GM23248 (cell line): ENCODE measurements around the gene CPNE4. TPM values are rescaled to one million over a fixed set of nuclear protein-coding genes. Genes with fewer than 3 reads are reported as not detected.

ENCODE experiments used
- DNase-seq: peaks from one replicate; pipeline ENCODE4 v3.0.0-alpha.2; 2015
- H2AFZ ChIP-seq: fragments of 200-600 bp; sonication (generic); 2 replicates; pipeline ENCODE4 v1.6.1; 2016; ENCODE audit warnings: antibody characterized with exemption
- H3F3A ChIP-seq: fragments of 200-600 bp; sonication (generic); 2 replicates; pipeline ENCODE4 v1.6.1; 2016; ENCODE audit warnings: mild to moderate bottlenecking, antibody characterized with exemption, mixed run types; ENCODE audit not compliant: insufficient read depth
- H3K27ac ChIP-seq: fragments of 200-600 bp; sonication (generic); 2 replicates; pipeline ENCODE4 v1.5.1; 2016; ENCODE audit warnings: mild to moderate bottlenecking
- H3K27me3 ChIP-seq: fragments of 200-600 bp; sonication (generic); replicated peaks from 2 replicates; pipeline ENCODE4 v1.6.1; 2016; ENCODE audit warnings: mild to moderate bottlenecking; ENCODE audit not compliant: insufficient read depth
- H3K36me3 ChIP-seq: fragments of 200-600 bp; sonication (generic); 2 replicates; pipeline ENCODE4 v1.6.1; 2016; ENCODE audit warnings: low read depth, mild to moderate bottlenecking
- H3K4me1 ChIP-seq: fragments of 200-600 bp; sonication (generic); 2 replicates; pipeline ENCODE4 v1.6.1; 2016; ENCODE audit warnings: mild to moderate bottlenecking; ENCODE audit not compliant: insufficient read depth
- H3K4me2 ChIP-seq: fragments of 200-600 bp; sonication (generic); one replicate; pipeline ENCODE4 v1.6.1; 2016; ENCODE audit warnings: mild to moderate bottlenecking; ENCODE audit not compliant: unreplicated experiment
- H3K4me3 ChIP-seq: fragments of 200-600 bp; sonication (generic); 2 replicates; pipeline ENCODE4 v1.5.1; 2016; ENCODE audit warnings: mild to moderate bottlenecking
- H3K79me2 ChIP-seq: fragments of 200-600 bp; sonication (generic); 2 replicates; pipeline ENCODE4 v1.6.1; 2016; ENCODE audit warnings: mild to moderate bottlenecking; ENCODE audit not compliant: insufficient read depth
- H3K9ac ChIP-seq: fragments of 200-600 bp; sonication (generic); 2 replicates; pipeline ENCODE4 v1.6.1; 2016; ENCODE audit warnings: mild to moderate bottlenecking
- H3K9me2 ChIP-seq: fragments of 200-600 bp; sonication (generic); 2 replicates; pipeline ENCODE4 v1.6.1; 2016; ENCODE audit warnings: mixed run types, mild to moderate bottlenecking, moderate library complexity; ENCODE audit not compliant: insufficient read depth
- H3K9me3 ChIP-seq: fragments of 200-600 bp; sonication (generic); one replicate; pipeline ENCODE4 v1.6.1; 2017; ENCODE audit warnings: low read depth
- H4K20me1 ChIP-seq: fragments of 200-600 bp; sonication (generic); 2 replicates; pipeline ENCODE4 v1.6.0; 2016; ENCODE audit not compliant: insufficient read depth
- EZH2 ChIP-seq: fragments of 200-600 bp; sonication (generic); IDR thresholded peaks from 2 replicates; pipeline ENCODE4 v1.6.1; 2018; ENCODE audit warnings: antibody characterized with exemption, mild to moderate bottlenecking; ENCODE audit not compliant: insufficient read depth, poor library complexity, severe bottlenecking
- EZH2phosphoT487 ChIP-seq: fragments of 200-600 bp; sonication (generic); IDR thresholded peaks from 2 replicates; pipeline ENCODE4 v1.6.1; 2018; ENCODE audit warnings: antibody characterized with exemption, moderate library complexity, mild to moderate bottlenecking, low read depth; ENCODE audit not compliant: insufficient read depth
- WGBS, 2 experiments: methylation state at CpG; one replicate each; pipeline ENCODE4 v1.1.6; 2015 to 2017; ENCODE audit warnings: low lambda C conversion rate in 2 of 2, low coverage in 1 of 2; ENCODE audit errors: missing lambda C conversion rate in 2 of 2; 5-methylcytosine and 5-hydroxymethylcytosine counted together
- in situ Hi-C: fragments of 300-500 bp; cut with MboI; formaldehyde crosslinking; loops from 2 replicates; pipeline ENCODE4 v1.15.0; 2020
- polyA plus RNA-seq: library from polyadenylated mRNA; unstranded; fragments of >200 nt; fragmentation: Nextera tagmentation; extraction: Ambion mirVana; gene quantifications from 2 replicates; pipeline ENCODE4 v1.2.1, GENCODE V29; 2016
- total RNA-seq: library from RNA; depleted of rRNA; stranded (reverse); fragments of >200 nt; shearing (Covaris generic); gene quantifications from 2 replicates; pipeline ENCODE4 v1.2.3, GENCODE V29; 2014

CPNE4 gene
- total and polyA plus RNA-seq, 2 experiments from 2014 or later, result 0.11 to 0.44 TPM

GRCh38 chr3:131960324-131960723 is 74.5 kb downstream of the CPNE4 start:
- H3K36me3 ChIP-seq, result no peaks in the 10 kb centered on the region

DNA sequence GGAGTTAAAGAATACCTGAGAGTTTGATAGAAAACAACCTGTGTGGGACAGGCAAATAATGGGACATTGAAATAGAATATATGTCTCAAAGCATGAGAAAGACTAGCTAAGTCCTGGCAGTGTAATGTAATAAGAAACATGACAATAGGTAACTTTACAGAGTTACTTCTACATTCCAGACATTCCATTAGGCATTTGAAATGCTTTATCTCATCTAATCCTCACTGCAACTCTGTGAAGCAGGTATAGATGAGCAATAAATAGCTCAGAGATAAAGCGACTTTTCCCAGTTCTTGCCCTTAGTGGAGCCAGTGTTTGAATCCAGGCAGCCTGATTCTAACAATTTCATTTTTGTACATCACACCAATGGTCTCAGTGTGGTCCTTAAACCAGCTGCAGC is 76.8 kb downstream of the CPNE4 start:
- no peaks in the 10 kb centered on the region for H3K27me3 ChIP-seq
- peaks cover 11% of the 10 kb centered on the region for H3K4me1 ChIP-seq
- H2AFZ ChIP-seq, result peak overlapping the region; percentile 25; the same call in 1 of the 2 replicates
- H3K9me2 ChIP-seq, result no peaks in the 10 kb centered on the region
- no peaks in the 10 kb centered on the region for H3K9me3 ChIP-seq
- no peak overlapping the region for H3K4me2 ChIP-seq
- no peak overlapping the region for H3K27ac ChIP-seq
- in situ Hi-C loops, result no loop called here
- no peaks in the 10 kb centered on the region for H3K36me3 ChIP-seq
- H3K79me2 ChIP-seq, result no peaks in the 10 kb centered on the region
- H4K20me1 ChIP-seq, result no peaks in the 10 kb centered on the region
- DNase-seq, result no peak
- no peak overlapping the region for H3K4me3 ChIP-seq
- no peak overlapping the region for H3K9ac ChIP-seq
- 50 to 76% methylated on average over 1 of the region's 1 CpG for WGBS, 2 experiments
- no peaks in the 10 kb centered on the region for H3F3A ChIP-seq
- TF ChIP-seq EZH2phosphoT487 (no peak), EZH2 (no peak)

More at GRCh38 chr3:131960324-131960723, 74.5 kb downstream of the CPNE4 start:
- in situ Hi-C loops, result no loop called here
- Histone ChIP-seq H3K9me3 (no peaks in the 10 kb centered on the region), H3K79me2 (no peaks in the 10 kb centered on the region), H3K9me2 (no peaks in the 10 kb centered on the region), H2AFZ (no peak overlapping the region), H3K4me2 (no peak overlapping the region), H3K9ac (no peak overlapping the region), H3K4me3 (no peak overlapping the region), H4K20me1 (no peaks in the 10 kb centered on the region), H3K27ac (no peak overlapping the region), H3K27me3 (no peaks in the 10 kb centered on the region), H3F3A (no peaks in the 10 kb centered on the region), H3K4me1 (peaks cover 11% of the 10 kb centered on the region)
- WGBS, 2 experiments, result 24 to 29% methylated on average over 1 of the region's 1 CpG
- TF ChIP-seq EZH2phosphoT487, result no peak
- TF ChIP-seq EZH2, result no peak
- DNase-seq, result peak; percentile 53

DNA sequence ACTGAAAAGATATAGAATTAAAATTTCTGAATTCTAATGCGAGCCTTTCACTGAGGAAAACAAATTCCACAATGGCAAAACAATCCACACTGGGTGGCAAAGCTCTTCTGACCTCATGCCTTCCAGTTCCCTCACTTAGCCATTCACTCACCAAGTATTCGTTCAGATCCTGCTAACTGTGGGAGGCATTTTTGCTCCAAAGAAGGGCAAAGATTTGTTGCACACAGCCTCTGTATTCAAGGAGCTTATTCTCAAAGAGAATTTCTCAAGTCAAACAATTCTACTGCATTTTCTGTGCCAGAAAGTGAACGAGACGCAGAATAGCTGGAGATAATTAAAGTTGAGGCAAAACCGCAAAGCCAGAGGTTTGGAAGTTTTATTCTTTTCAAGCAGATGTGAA is 77.3 kb downstream of the CPNE4 start:
- in situ Hi-C loops, result no loop called here
- H3F3A ChIP-seq, result no peaks in the 10 kb centered on the region
- H3K36me3 ChIP-seq, result no peaks in the 10 kb centered on the region
- H3K4me3 ChIP-seq, result no peak overlapping the region
- H3K79me2 ChIP-seq, result no peaks in the 10 kb centered on the region
- peak; percentile 42 for DNase-seq
- no peaks in the 10 kb centered on the region for H3K27me3 ChIP-seq
- H3K4me2 ChIP-seq, result no peak overlapping the region
- H4K20me1 ChIP-seq, result no peaks in the 10 kb centered on the region
- peak overlapping the region; percentile 25; the same call in 1 of the 2 replicates for H2AFZ ChIP-seq
- no peak overlapping the region for H3K9ac ChIP-seq
- H3K9me3 ChIP-seq, result no peaks in the 10 kb centered on the region
- H3K4me1 ChIP-seq, result peaks cover 11% of the 10 kb centered on the region
- H3K27ac ChIP-seq, result no peak overlapping the region
- H3K9me2 ChIP-seq, result no peaks in the 10 kb centered on the region
- no peak for TF ChIP-seq EZH2
- WGBS, 2 experiments, result 12 to 13% methylated on average over 5 of the region's 5 CpGs

- WGBS, 2 experiments, result 21 to 39% methylated on average over 1 of the region's 1 CpG
- Histone ChIP-seq H3K9me2 (no peaks in the 10 kb centered on the region), H3K79me2 (no peaks in the 10 kb centered on the region), H2AFZ (no peak overlapping the region), H3K27me3 (no peaks in the 10 kb centered on the region), H3F3A (no peaks in the 10 kb centered on the region), H3K4me3 (no peak overlapping the region), H3K4me2 (no peak overlapping the region), H4K20me1 (no peaks in the 10 kb centered on the region), H3K9ac (no peak overlapping the region), H3K27ac (no peak overlapping the region), H3K36me3 (no peaks in the 10 kb centered on the region), H3K4me1 (no peaks in the 10 kb centered on the region), H3K9me3 (no peaks in the 10 kb centered on the region)
- DNase-seq, result no peak
- TF ChIP-seq EZH2phosphoT487 (no peak), EZH2 (no peak)
- in situ Hi-C loops, result no loop called here
Observed at GRCh38 chr3:131948806-131949205, 86.0 kb downstream of the CPNE4 start.

- Histone ChIP-seq H3K4me2 (no peak overlapping the region), H3K9me3 (no peaks in the 10 kb centered on the region), H3K4me1 (no peaks in the 10 kb centered on the region), H3K79me2 (no peaks in the 10 kb centered on the region), H2AFZ (no peak overlapping the region), H4K20me1 (no peaks in the 10 kb centered on the region), H3K27me3 (no peaks in the 10 kb centered on the region), H3K9me2 (no peaks in the 10 kb centered on the region), H3K36me3 (no peaks in the 10 kb centered on the region), H3F3A (no peaks in the 10 kb centered on the region), H3K27ac (no peak overlapping the region), H3K4me3 (no peak overlapping the region), H3K9ac (no peak overlapping the region)
- TF ChIP-seq EZH2 (no peak), EZH2phosphoT487 (no peak)
- no peak for DNase-seq
- in situ Hi-C loops, result no loop called here
- WGBS, 2 experiments, result 40 to 67% methylated on average over 1 of the region's 1 CpG
Observed at GRCh38 chr3:131944676-131945075, 90.1 kb downstream of the CPNE4 start.
